GM19324 (cell line): ENCODE data around the gene BYSL.

ENCODE experiments used
- ATAC-seq: cut with Tn5 transposase; IDR thresholded peaks from one replicate; pipeline ENCODE4 v1.9.1; 2021; ENCODE audit warnings: mild to moderate bottlenecking, moderate library complexity; ENCODE audit not compliant: unreplicated experiment, low FRiP score

BYSL gene

DNA sequence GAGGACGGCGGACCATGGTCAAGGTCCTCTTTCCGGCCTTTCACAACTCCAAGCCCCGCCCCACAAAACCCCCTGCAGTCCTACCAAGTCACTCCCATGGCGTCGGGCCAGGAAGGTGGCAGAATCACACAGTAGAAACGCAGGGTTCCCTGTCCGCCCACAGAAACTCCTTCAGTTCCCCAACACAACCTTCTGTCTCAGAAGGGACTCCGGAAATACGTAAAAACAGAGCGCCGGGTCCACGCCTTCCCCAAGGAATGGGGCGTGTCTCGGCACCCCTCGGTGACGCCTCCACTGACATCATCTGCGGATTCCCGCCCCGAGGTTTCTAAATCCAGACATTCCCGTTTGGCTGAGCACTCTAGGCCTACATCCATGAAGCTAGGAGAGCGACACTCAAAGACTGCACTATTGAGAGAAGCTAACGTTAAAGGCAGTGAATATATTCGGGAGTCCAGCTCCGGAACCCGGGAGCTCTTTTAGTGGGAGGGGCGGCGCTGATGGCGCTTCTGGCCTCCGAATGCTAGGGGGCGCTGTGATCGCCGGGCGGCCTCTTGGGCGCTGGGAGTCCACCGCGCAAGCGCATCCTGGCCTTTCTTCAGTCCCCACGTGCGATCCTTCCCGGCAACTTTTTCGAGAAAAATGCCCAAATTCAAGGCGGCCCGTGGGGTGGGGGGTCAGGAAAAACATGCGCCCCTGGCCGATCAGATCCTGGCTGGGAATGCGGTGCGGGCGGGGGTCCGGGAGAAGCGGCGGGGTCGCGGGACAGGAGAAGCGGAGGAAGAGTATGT is at the start of gene BYSL, which contains the start of gene MED20:
Gene BYSL (plus strand): TSS at position 579 of the 791 bp plus-strand sequence. CDS start 64 bp downstream, at position 643.
Gene MED20 (minus strand): TSS at position 219 of the 791 bp plus-strand sequence. CDS start 121 bp downstream, at position 98.
- ATAC-seq, result peak; percentile 94

GRCh38 chr6:41871691-41872090 is 49.6 kb upstream of the BYSL start:
- no peak for ATAC-seq

DNA sequence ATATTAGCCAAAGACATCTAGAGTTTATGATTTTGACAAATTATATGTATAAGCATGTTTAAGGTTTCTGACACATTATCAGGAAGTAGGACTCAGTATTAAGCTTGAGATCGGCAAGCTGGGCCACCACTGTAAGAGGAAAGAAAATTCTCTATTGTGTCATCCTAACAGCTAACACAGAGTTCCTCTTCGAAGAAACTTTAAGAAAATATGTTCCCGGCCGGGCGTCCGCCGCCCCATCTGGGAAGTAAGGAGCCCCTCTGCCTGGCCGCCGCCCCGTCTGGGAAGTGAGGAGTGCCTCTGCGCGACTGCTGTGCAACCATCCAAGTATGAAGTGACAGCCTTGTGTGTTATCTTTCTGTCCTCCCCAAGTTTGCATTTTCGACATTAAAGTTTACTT is 49.2 kb upstream of the BYSL start:
- ATAC-seq, result no peak

DNA sequence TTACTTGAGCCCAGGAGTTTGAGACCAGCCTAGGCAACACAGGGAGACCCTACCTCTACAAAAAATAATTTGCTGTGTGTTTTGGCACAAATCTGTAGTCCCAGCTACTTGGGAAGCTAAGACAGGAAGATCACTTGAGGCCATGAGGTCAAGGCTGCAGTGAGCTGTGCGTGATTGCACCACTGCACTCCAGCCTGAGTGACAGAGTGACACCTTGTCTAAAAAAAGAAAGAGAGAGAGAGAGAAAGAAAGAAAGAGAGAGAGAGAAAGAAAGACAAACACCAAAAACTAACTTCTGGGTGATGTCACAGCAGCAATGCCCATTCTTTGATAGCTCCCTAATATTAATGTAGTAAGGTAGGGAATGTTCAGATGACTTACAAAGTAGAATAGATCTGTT is 46.6 kb upstream of the BYSL start:
- no peak for ATAC-seq

DNA sequence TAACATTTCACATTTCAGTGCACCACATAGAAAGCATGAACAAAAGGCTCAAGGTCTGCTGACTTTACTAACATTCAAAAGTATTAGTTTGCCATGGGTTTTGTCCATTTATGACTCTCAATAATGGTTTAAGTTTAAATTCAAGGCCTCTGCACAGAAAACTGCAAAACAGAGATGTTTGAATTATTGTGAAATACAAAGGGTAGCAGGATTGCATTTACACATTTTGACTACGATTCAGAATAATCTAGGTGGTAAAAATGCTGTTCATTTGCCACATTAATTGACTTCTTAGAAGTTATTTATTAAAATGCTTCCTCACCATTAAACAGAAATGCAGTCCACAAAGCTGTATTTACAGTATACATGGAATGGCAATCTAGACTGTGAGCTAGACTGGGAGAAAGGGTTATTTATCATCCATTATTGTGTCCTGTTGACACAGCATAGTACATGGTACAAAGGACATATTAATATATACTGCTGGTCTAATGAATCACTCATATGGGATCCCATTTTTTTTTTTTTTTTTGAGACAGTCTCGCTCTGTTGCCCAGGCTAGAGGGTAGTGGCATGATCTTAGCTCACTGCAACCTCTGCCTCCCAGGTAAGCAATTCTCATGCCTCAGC is 44.1 kb upstream of the BYSL start:
- ATAC-seq, result no peak

GRCh38 chr6:41878246-41878645 is 43.1 kb upstream of the BYSL start:
- no peak for ATAC-seq

GRCh38 chr6:41878961-41879405 is 42.3 kb upstream of the BYSL start:
- no peak for ATAC-seq

DNA sequence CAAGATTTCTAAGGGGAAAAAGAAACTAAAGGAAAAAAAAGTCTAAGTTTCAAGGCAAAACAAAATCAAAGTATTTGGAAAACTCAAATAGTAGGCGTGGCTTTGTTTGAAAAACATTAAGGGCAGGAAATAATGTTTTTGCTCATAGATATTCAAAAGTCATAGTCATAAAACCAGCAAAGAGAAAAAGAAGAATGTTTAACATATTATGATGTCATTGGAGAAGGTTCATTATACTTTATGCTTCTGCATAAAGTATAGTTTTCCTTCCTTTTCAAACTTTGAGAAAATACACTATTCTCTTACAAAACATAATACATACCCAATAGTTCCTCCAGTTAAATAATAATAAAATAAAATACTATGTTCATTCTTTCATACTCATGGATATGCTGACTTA is 39.8 kb upstream of the BYSL start:
- ATAC-seq, result no peak

GRCh38 chr6:41884957-41885356 is 36.3 kb upstream of the BYSL start:
- ATAC-seq, result no peak

GRCh38 chr6:41885930-41886329 is 35.4 kb upstream of the BYSL start:
- ATAC-seq, result no peak

DNA sequence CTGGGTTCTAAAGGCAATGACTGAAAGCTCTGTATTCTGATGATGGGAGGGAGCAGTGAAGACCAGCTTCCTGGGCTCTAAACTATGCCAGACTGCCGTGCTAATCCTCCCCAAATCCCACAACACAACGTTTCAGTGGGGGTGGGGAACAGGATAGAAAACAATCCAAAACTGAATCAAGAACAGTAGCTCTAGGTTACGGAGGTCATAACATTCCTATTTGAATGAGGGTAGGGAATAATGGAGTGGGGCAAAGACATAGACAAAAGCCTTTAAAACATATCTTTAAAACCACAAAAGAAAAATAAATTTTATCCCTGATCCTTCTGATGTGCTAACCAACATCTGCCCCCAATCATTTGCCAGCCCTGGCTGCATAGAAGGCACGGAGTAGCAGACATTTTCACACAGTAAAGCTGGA is 34.0 kb upstream of the BYSL start:
- ATAC-seq, result no peak

DNA sequence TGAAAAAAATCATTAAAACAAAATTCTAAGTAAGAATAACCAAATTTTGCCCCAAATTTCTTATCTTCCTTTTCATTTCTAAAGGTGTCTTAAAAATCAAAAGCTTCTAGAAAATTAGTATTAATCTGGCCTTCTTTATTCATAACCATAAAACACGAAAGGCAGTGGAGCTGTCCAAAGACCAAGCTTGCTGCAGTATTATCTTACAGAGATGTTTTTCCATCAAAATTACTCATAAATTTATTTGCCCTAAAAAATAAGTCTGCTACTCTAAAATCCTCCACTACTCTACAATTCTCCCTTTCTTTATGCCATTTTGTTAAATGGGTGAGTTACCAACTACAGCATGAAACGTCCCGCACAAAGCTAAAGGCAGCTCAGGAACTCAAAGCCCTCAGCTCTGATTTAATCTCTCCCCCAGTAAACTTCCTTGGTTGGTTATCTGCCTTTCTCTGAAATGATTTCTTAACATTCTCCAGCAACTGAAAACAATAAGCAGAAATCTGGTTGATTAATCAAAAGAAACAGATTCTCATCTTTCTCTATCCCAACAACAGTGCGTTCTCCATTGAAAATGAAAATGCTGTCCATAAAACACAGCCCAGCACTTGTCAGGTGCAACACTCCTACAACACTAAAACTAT is 28.3 kb upstream of the BYSL start:
- ATAC-seq, result no peak

DNA sequence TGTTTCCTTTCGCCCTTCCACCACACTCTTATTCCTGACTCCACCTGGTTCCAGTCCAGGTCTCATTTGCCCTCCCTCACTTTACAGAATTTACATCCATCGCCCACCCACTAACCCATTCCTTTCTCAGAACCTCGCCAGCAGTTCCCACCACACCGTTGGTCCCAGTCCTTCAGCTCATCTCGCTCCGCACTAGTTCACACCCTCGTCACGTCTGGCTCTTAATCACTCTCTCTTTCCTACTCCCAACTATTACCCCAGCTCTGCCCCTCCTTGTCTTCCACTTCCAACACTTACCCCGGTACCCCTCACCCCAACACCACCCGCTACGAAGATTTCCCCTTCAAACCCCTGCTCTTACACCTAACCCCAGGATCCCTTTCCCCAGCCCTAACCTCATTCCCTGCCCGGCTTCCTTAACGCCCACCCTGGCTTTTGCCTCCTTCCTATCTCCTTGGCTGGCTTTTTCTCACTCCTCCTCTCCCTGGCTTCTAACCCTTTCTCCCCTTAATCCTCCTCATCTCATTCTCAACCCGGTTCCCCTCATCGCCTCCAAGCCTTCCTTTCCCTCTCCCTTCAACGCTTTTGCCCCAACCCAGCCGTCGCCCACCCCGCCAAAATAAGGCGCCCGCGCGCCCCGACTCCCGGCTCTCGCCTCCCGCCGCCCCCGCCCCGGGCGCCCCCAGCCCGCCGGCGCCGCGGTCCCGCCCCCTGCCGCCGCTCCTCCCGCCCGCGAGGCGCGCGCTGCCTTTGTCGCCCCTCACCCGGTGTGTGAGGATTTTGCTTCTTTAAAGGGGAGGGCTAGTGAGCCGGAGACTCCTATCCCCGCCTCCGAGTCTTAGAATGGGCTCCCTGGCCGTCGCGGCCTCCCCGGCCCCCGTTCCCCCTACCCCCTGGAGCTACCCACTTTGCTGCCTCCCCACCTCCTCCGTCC is 26.7 kb upstream of the BYSL start:
- peak; percentile 34 for ATAC-seq

DNA sequence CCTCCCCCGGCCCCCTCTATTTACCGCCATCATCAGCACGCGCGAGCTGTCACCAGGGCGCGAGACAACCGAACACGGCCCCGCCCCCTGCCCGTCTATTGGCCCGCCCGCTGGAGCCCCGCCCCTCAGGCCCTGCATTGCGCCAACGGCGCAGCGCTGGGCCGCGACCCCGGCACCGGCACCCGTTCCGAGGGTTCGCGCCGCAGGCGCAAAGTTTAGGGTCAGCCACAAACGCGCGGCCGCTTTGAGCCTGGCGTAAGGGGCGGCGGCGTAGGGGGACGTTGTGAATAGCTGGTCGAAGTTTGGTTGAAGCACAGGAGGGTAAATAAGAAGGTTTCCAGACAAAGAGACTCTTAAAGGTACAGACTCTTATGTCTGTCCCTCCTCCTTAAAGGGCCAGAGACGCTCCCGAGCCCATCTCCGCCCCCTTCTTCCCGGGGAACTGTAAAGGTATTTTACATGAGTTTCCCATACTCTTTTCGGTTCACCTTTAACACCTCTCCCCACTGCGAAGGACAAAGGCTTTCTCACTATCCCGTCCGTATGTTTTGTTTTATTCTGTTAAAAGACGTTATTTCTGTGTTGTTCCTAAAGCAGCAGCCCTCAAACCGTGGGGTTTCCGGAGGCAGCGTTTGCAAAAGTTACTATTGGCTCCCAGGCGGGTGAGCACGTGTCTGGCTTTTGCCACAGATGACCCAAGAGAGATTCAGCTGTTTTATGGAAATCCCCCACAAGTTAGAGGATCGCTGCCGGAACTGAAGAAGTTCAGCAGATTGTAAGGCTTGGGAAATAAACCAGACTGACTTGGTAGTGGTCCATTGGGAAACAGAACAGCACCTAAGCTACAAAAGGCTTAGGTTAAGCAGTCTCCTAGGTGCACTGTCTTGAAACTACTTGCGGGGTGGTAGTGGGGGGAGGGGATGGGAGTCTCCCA is 25.7 kb upstream of the BYSL start, which contains the start of gene USP49:
Gene USP49 (minus strand): TSS at position 76 of the 934 bp plus-strand sequence. CDS start 88,392 bp downstream, outside the sequence.
- peak; percentile 89 for ATAC-seq

- ATAC-seq, result no peak
Observed at GRCh38 chr6:41896281-41896680, 25.0 kb upstream of the BYSL start.

DNA sequence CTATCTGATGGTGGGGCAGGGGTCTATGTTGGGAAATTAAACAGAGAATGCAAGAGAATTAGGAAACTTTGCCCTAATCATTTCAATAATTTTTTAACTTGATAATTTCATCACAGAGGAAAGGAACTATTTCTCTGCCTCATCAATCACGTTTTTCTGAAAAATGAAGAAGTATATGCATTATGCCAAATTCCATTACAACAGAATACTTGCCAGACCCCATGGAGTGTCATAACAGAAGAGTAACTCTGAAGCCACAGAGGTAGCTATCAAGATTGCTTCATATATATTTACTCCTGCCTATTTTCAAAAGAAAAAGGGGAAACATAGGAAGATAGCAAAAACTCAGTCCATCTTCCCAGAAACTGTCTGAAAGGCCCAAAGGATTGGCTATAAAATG is 20.4 kb upstream of the BYSL start:
- no peak for ATAC-seq

DNA sequence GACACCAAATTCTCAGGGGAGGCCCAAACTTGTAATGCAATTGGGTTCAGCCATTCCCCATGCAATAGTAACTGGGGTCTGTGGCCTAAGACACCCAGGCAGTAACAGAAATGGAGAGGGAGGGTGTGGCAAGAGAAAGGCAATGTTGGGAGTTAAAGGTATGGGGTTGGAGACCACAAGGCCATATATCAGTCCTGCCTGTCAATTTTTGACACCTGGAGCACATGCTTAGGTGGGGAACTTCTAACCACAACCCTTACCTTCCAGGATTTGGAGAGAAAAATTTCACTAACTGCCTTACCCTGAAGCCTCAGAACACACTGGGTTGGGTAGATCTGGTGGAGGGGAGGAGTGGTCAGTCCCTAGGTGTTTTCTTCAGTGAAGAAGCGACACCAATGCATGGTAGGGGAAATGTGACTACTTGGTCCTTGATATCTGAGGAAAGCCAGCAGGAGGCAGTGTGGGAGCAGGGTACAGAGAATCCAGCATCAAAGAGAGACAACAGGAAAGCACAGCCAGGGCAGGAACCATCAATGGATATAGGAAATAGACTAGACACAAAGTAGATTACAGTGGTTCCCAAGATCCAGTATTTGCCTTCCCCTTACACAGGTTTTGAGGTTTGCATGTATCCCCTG is 19.3 kb upstream of the BYSL start:
- ATAC-seq, result no peak

DNA sequence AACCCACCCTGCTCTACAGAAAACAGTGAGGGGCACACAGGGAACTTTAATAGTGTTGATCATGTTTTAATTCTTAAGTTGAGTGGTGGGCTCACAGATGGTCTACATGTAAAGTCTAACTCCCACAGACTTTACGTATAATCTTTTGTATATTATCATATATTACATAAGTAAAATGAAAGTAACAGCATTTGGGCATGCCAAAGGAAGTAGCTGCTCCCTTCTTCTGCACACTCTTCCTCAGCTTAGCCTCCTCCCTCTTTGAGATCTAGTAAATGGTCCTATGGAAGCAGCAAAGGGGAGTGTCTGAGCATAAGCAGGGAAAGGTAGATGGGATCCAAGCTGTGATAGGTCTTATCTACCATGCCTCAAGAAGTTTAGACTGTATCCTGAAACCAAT is 11.6 kb upstream of the BYSL start:
- ATAC-seq, result no peak

GRCh38 chr6:41914343-41914742 is 7.0 kb upstream of the BYSL start:
- ATAC-seq, result no peak
